GM18499 (cell line): ENCODE results near the gene RANBP3.
"Not testable (repeated sequence)": the region's sequence is repeated elsewhere in the genome, so short reads cannot be mapped to it uniquely, and the experiment has no call there.

Source experiments
- ATAC-seq: cut with Tn5 transposase; IDR thresholded peaks from one replicate; pipeline ENCODE4 v1.9.1; 2021; ENCODE audit warnings: moderate number of reproducible peaks; ENCODE audit not compliant: insufficient read depth, unreplicated experiment

Gene RANBP3, protein sequence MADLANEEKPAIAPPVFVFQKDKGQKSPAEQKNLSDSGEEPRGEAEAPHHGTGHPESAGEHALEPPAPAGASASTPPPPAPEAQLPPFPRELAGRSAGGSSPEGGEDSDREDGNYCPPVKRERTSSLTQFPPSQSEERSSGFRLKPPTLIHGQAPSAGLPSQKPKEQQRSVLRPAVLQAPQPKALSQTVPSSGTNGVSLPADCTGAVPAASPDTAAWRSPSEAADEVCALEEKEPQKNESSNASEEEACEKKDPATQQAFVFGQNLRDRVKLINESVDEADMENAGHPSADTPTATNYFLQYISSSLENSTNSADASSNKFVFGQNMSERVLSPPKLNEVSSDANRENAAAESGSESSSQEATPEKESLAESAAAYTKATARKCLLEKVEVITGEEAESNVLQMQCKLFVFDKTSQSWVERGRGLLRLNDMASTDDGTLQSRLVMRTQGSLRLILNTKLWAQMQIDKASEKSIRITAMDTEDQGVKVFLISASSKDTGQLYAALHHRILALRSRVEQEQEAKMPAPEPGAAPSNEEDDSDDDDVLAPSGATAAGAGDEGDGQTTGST

DNA sequence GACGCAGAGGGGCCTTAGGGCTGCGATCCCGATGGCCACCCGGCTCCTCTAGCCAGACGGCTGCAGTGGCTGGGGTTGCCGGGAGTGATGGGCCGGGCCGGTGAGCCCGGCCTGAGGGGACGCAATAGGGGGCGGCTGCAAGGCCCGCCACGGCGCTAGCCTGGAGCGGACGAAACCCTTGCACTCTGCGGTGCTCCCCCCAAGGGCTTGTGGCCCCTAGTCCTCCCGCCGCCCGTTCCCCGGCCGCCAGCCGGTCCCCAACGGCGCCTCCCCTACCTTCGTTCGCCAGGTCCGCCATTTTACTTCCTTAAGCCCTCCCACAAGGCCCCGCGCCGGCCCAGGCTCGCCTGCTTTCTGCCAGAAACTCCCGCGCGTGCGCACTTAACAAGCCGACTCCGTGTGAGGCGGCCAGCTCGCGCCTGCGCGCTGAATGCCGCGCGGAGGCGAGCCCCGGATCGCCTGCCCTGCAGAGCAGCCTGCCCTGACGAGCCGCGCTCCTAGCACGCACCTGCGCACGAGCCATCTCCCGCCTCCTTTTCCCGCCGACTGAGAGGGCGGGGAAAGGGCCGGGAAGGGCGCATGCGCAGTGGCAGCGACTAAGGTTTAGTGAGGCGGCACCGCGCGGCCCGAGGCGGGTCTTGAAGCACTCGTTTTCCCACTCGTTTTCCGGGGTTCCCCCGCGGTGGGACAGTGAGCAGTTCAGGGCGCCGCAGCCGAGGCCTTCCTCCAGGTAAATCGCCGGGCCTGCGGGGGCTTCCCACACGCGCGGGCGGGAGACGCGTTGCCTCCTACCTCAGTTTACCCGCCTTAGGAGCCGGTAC lies at the start of gene RANBP3:
Gene RANBP3 (minus strand): TSS at position 356 of the 821 bp plus-strand sequence. CDS start 58 bp downstream, at position 298.
- ATAC-seq: peak; percentile 63

GRCh38 chr19:6026390-6027227 lies 48.7 kb upstream of the RANBP3 start:
- ATAC-seq: no peak

GRCh38 chr19:6024756-6025155 lies 46.8 kb upstream of the RANBP3 start:
- ATAC-seq: not testable (repeated sequence)

- ATAC-seq: no peak
Measured at GRCh38 chr19:6023936-6024335, 46.0 kb upstream of the RANBP3 start.

GRCh38 chr19:6023085-6023682 lies 45.2 kb upstream of the RANBP3 start:
- ATAC-seq: no peak

DNA sequence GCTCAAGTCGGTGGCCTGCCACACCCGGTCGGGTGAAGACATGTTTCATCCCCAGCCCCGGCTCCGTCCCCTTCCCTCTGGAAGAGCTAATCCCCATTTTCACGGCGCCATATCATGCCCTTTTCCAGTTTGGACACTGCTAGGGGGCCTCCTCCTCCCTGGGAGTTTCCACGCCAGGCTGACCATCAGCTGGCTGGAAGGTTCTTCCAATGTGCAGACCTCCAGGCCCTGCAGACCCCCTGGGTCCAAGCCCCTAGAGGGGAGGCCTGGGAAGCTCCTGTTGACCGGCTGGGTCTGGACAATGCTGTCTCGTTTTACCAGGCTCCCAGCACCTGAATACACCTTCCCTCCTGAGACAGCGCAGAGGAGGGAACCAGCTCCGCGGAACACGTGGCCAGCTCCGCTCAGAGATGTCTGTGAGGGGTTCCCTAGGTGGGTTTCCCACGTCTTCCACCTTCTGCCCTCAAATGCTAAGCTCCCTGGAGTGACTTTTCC lies 44.7 kb upstream of the RANBP3 start:
- no peak for ATAC-seq

DNA sequence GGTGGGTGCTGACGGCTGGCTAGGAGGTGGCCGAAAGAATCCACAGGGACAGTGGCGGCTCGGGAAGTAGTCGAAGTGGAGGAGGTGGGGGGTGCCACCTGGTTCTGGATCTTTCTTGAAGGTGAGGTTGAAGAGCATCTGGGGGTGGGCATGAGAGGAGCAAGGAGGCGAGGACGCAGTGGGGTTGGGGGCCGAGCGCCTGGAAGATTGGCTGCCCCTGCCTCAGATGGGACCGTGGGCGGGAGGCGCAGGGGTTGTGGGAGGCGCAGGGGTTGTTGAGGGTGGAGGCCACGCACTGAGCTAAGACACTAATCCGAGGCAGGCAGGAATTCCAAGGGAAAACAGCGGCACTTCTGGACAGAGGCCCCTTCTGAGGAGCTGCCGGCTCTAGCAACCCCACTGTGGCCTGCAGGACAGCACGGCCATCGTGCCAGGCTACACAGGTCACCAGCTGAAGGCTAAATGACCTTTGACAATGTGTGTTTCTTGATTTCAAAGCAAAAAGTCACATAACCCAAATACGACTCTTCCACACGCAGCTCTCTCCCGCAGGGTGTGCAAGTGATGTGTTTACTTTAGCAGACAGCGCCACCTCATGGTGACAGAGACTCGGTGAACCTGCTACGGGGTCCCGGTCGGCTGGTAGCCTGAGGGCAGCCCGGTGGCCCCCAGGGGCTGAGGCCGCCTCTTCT lies 44.1 kb upstream of the RANBP3 start:
- no peak for ATAC-seq

- ATAC-seq: no peak
Measured at GRCh38 chr19:6020972-6021805, 43.2 kb upstream of the RANBP3 start.

DNA sequence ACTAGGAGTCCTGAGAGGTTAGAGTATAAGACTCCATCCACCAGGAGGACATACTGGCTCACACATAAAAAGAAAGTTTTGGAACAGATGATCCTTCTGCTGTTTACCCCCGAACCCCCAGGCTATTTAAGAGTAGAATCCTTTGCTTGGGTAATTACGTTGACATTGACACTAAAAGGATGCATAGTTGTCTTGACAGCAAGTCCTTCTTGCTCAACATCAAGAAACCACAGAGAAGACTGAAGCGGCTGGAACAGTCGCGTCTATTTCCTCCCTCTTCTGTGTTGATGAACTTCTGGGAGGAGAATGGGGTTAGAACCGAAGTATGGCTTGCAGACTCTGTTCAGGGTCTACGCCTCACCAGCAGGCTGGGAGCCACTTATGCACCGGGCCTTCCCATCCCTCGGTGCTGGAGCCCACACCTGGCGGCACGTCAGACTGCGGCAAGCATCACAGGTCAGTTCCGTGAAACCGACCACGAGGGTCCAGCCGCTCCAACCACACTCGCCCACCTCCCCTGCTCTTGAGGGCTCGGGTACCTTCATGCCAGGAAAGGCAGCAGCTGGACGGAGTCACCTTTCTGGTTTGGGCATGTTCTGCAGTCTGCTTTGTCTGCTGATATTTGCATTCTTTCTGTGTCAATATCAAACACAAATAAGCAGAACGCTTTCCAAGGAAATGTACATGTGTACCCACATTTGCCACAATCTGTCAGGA lies 42.4 kb upstream of the RANBP3 start:
- no peak for ATAC-seq

DNA sequence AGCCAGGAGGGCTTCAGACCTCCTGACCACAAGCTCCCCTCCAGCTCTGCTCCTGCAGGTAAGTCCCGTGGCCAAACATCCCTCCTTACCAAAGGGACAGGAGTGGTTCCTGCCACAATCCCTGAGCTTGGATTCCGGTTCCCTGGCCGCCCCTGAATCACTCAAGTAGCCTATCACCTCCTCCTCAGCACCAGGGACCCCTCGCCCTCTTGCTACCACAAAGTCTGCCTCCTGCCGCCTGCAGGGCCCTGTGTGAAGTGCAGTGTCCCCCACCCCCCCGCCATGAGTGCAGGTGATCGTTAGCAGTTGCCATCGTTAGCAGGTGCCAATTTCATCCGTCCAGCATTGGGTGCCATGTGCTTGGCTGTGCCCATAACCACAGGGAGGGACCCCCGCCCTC lies 40.8 kb upstream of the RANBP3 start:
- ATAC-seq: no peak

- ATAC-seq: no peak
Measured at GRCh38 chr19:6017576-6017975, 39.6 kb upstream of the RANBP3 start.

GRCh38 chr19:6015841-6016545 lies 38.1 kb upstream of the RANBP3 start:
- ATAC-seq: no peak

- no peak for ATAC-seq
Measured at GRCh38 chr19:6014551-6015135, 36.7 kb upstream of the RANBP3 start.

DNA sequence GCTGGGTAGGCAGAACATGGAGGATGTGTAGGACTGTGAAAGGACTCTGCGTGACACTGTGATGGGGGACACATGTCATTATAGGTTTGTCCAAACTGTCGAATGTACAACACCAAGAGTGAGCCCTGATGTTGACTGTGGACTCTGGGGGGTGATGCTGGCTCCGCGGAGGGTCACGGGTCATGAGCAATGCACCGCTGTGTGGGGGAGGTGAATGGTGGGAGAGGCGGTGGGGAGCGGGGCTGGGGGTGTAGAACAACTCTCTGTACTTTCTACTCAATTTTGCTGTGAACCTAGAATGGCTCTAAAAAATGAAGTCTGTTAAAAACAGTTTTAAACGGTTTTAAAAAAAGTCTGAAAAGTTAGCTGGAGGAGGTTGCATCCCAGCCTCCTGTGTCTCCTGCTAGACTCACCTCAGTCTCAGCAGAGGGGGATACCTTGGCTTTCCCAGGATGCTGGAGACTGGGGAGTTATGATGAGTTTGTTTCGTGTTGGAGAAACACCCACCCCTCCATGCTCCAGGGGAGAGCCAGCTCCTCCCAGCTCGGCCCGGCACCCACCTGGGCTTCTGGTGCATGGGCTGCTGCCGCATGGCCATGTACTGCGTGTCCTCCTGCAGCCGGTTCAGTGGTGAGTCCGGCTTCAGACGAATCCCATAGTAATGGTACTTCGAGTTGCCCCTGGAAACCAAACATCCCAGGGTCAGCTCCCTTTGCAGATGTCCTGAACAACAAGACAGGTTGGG lies 34.7 kb upstream of the RANBP3 start:
- no peak for ATAC-seq

GRCh38 chr19:6011794-6012193 lies 33.9 kb upstream of the RANBP3 start:
- ATAC-seq: no peak

GRCh38 chr19:6011206-6011605 lies 33.3 kb upstream of the RANBP3 start:
- no peak for ATAC-seq
